HG02798 (cell line): ENCODE data around the gene GPHA2.

ENCODE experiments used
- ATAC-seq: cut with Tn5 transposase; IDR thresholded peaks from one replicate; pipeline ENCODE4 v1.9.1; 2021; ENCODE audit warnings: mild to moderate bottlenecking; ENCODE audit not compliant: unreplicated experiment, poor library complexity

GPHA2 gene

DNA sequence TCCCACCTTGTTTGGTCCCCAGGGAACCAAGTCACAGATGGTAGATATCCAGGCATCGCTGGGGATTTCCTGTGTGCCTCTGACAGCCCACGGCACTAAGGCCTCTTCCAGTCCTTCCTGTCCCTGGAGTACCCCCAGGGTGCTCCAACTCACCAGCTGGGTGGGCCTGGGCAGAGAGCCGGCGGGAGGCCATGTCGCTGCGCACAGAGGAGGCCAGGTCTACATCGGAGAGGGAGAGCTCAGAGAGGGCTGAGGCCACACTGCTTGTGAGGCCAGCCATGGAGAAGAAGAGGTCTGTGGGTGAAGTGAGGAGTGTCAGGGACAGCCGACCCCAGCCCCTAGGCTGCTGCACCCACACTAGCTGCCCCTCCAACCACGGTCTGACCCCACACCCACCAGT lies 24.0 kb downstream of the GPHA2 start:
- no peak for ATAC-seq

DNA sequence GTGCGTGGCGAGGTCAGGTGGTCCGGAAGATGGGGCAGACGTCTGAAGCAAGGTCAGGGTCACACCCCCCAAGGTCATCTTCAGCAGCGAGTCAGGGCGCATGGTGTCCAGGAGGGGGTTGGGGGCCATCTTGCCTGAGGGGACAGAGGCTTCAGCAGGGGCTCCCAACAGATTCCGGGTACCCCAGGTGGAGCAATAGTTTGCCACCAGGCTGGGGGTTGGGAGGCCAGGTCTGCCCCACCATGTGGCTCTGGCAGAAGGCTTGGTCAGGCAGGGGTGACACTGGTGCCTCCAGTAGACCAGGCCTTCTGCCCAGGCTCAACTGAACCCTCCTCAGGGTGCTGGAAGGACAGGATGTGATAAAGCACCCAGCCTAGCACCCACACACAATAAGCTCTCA lies 24.6 kb downstream of the GPHA2 start:
- ATAC-seq = no peak

GRCh38 chr11:64910451-64911093 lies 25.1 kb downstream of the GPHA2 start:
- ATAC-seq = no peak

GRCh38 chr11:64909653-64910343 lies 25.9 kb downstream of the GPHA2 start:
- ATAC-seq = no peak

DNA sequence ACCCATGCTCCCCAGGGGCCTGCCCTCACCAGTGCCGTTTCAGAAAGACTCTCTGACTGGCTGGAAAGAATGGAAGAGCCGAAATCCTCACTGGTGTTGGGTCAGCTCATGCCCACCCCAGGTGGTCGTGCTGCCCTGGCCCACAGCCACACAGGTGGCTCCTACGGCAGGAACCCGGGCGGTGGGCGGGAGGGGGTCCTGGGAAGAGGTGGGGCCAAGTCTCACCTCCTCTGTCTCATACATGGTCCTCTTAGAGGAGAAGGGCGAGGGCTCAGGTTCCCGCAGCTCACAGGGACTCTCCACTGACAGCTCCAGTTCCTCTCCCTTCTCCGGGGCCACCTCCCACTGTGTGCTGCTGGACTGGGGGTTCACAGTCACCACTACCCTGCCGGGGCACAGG lies 26.9 kb downstream of the GPHA2 start:
- no peak for ATAC-seq

DNA sequence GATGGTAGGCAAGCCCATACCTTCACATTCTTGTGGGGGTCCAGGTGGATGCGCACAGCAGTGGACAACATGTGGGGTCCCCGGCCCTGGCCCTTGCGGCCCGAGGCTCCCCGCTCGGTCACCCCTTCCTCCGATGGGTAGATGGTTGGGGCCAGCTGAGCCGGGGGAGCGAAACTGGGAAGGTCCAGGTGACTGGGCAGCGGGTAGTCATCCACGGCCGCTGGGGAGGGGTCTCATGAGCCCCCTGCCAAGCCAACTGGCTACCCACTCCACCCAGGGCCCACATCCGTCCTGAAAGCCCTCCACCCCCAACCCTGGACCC lies 29.4 kb downstream of the GPHA2 start:
- ATAC-seq = no peak

GRCh38 chr11:64905516-64906313 lies 30.0 kb downstream of the GPHA2 start:
- ATAC-seq = no peak

- ATAC-seq = no peak
Measured at GRCh38 chr11:64903291-64903833, 32.3 kb downstream of the GPHA2 start.

- no peak for ATAC-seq
Measured at GRCh38 chr11:64902102-64902900, 33.4 kb downstream of the GPHA2 start.

DNA sequence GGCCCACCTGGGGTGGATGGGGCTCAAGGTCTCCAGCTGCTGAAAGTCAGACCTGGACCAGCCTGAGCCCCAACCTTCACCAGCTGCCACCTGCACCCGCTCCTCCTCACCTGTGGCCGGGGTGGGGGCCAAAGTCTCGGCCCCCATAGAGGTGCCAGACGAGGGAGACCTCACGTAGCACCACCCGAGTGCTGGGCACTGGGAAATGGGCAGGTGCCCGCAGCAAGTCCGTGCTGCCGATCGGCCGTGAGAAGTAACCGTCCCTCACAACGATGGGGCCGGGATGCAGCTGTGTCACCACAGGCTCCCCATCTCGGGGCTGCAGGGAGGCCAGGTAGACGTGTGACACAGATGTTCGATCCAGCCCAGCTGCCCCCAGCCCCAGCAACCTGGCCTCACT lies 34.9 kb downstream of the GPHA2 start:
- no peak for ATAC-seq

GRCh38 chr11:64900263-64900678 lies 35.4 kb downstream of the GPHA2 start:
- peak; percentile 38 for ATAC-seq

DNA sequence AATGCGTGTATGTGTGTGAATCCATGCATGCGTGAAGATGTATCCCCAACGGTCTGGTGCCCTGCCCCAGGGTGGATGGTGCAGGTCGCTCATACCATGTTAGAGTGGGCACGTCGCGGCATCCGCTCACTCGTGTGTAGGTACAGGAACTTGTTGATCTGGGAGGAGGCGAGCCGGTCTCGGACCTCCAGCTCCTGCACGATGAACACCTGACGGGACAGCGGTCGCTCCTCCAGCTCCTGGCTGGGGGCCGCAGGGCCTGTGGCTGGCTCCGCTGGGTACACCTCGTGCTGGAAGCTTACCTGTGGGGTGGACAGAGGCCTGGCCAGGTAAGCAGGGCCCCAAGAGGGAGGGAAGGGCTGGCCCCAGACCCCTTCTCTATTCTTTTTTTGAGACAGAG lies 37.2 kb downstream of the GPHA2 start:
- ATAC-seq = no peak

GRCh38 chr11:64898076-64898445 lies 37.6 kb downstream of the GPHA2 start:
- no peak for ATAC-seq

GRCh38 chr11:64897381-64898075 lies 38.2 kb downstream of the GPHA2 start:
- ATAC-seq = no peak

DNA sequence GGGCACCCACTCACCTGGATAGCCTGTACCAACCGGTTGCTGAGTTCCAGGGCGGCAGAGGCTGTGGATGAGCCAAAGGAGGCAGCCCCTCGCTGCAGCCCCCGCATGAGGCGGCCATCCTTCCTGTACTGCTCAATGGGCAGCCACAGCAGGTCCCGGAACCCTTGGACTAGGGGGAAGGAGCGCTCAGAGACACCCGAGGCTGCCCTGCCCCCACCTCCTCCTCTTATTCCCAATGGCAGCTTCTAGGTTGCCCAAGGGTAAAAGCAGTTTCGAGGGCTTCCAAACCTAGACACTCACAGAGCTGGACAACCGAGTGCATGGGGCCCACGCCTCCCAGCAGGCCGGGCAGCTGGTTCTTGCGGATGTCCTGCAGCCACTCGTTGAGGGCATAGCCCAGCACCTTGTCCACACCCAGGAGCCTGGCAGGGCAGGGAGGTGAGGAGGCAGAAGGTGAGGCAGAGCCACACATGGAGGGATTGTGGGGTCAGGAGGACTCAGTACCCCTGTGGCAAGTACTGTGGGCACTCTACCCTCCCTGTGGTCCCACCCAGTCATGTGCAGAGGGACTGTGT lies 39.2 kb downstream of the GPHA2 start:
- no peak for ATAC-seq

DNA sequence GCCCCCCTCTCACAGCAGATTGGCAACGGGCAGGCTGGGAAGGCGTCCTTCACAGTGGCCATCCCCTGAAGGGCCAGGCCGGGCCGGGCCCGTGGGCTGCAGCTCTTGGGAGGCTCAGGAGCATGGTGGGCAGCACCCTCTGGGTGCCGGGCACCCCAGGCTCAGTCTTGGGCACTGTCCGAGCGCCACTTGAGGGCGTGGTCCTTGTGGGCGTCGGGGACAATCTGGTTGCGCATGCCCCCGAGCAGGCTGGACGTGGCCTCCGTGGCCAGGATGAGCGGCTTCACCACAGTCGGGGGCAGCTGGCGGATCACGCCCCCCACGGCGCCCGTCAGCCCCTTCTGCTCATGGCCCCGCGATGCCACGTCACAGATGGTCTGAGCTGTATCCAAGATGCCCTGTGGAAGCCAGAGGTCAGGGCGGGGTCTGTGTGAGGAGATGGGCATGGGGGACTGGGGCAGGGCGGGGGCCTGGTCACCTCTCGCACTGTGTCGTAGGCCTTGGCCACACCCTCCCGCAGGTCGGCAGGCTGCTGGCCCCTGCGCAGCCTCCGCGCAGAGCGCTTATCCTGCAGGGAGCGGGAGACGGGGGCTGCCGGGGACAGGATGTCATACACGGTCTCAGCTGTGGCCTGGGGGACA lies 40.8 kb downstream of the GPHA2 start:
- ATAC-seq = no peak

DNA sequence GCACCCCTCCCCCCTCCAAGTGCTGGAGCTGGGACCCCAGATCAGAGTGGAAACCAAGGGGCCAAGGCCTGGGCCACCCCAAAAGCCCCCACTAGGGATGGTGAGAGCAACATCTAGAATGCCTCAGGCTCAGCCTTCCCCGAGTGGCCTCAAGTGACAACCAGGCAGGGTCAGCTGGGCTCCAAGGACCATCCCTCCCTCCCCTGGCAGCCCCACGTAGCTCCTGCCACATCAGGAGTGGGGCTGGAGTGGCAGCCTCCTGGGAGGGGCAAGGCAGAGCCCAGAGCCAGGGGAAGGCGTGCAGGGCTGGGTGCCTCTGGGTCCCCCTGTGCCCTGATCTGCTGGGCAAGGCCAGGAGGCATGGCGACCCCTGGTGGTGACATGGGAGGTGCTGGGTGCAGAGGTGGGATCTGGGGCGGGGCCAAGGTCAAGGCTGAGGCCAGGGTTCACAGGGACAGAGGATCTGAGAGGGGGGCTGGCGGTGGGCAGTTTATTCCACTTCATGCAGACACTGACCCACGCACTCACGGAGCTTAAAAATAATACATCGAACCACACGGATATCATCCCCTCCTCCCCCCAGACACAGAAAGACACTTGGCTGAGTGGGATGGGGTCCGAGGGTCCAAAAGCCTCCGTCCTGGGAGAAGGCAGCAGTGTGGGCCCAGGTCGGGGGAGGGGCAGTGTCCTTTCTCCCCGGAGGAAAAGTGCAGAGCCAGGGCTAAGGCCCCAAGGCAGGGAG lies 41.5 kb downstream of the GPHA2 start:
- ATAC-seq = peak; percentile 68
